Activated CD8-positive, alpha-beta memory T cell treated with anti-CD3 and anti-CD28 coated beads, Interleukin-2, amount 10 ng/mL, durations not matched to agents 7 days and 5 days (primary cell): ENCODE data around the gene ANO5. TPM values are rescaled to one million over a fixed set of nuclear protein-coding genes. Genes with fewer than 3 reads are reported as not detected.
"Not testable (repeated sequence)": the region's sequence is repeated elsewhere in the genome, so short reads cannot be mapped to it uniquely, and the experiment has no call there.

Experiments
- ATAC-seq: fragments of 150-1000 bp; cut with Tn5 transposase; one replicate; pipeline ENCODE4 v1.10.0; 2021; ENCODE audit warnings: moderate library complexity
- CTCF ChIA-PET: fragments of 350-600 bp; sonication (Branson Sonifier 250); formaldehyde crosslinking; loops from one replicate; lab custom pipeline; 2021; ENCODE audit warnings: antibody characterized with exemption; lab: Charles Lee
- DNase-seq: peaks from one replicate; pipeline ENCODE4 v3.0.0-alpha.2; 2020
- H3K27ac Mint-ChIP-seq: one replicate; pipeline ENCODE4 v1.8.0; 2021; ENCODE audit warnings: mild to moderate bottlenecking, mixed read lengths
- H3K27me3 Mint-ChIP-seq: one replicate; pipeline ENCODE4 v1.8.0; 2021; ENCODE audit warnings: mixed read lengths
- H3K36me3 Mint-ChIP-seq: one replicate; pipeline ENCODE4 v1.8.0; 2021; ENCODE audit warnings: mild to moderate bottlenecking, mixed read lengths
- H3K4me1 Mint-ChIP-seq: one replicate; pipeline ENCODE4 v1.8.0; 2021; ENCODE audit warnings: mixed read lengths
- H3K4me3 Mint-ChIP-seq: one replicate; pipeline ENCODE4 v1.8.0; 2021; ENCODE audit warnings: mild to moderate bottlenecking, moderate library complexity, mixed read lengths
- H3K9me3 Mint-ChIP-seq: one replicate; pipeline ENCODE4 v1.8.0; 2022; ENCODE audit warnings: low read depth, mixed read lengths
- total RNA-seq, 2 experiments: library from RNA; stranded (reverse); gene quantifications; one replicate each; pipeline ENCODE4 v1.2.3, GENCODE V29; 2021

ANO5 gene
- total RNA-seq, 2 experiments from 2014 or later: 0.12 to 0.16 TPM

- H3K36me3 Mint-ChIP-seq: no peaks in the 10 kb centered on the region
Observed at GRCh38 chr11:22221143-22221542, 28.3 kb downstream of the ANO5 start.

GRCh38 chr11:22225190-22225589, 32.3 kb downstream of the ANO5 start:
- no peaks in the 10 kb centered on the region for H3K9me3 Mint-ChIP-seq
- H3K27ac Mint-ChIP-seq: no peak overlapping the region
- H3K4me3 Mint-ChIP-seq: no peak overlapping the region
- CTCF ChIA-PET: no interaction called here
- no peaks in the 10 kb centered on the region for H3K36me3 Mint-ChIP-seq
- no peak for DNase-seq
- no peaks in the 10 kb centered on the region for H3K4me1 Mint-ChIP-seq
- no peaks in the 10 kb centered on the region for H3K27me3 Mint-ChIP-seq
- no peak for ATAC-seq

More at GRCh38 chr11:22221143-22221542, 28.3 kb downstream of the ANO5 start:
- H3K27ac Mint-ChIP-seq: no peak overlapping the region
- no peak for ATAC-seq
- no peaks in the 10 kb centered on the region for H3K4me1 Mint-ChIP-seq
- no peak overlapping the region for H3K4me3 Mint-ChIP-seq
- CTCF ChIA-PET: no interaction called here
- no peaks in the 10 kb centered on the region for H3K9me3 Mint-ChIP-seq
- no peak for DNase-seq
- H3K27me3 Mint-ChIP-seq: no peaks in the 10 kb centered on the region

- CTCF ChIA-PET: no interaction called here
- no peak overlapping the region for H3K4me3 Mint-ChIP-seq
- H3K36me3 Mint-ChIP-seq: no peaks in the 10 kb centered on the region
- no peak for ATAC-seq
- no peak overlapping the region for H3K27ac Mint-ChIP-seq
- H3K27me3 Mint-ChIP-seq: no peaks in the 10 kb centered on the region
- no peaks in the 10 kb centered on the region for H3K4me1 Mint-ChIP-seq
- H3K9me3 Mint-ChIP-seq: no peaks in the 10 kb centered on the region
- DNase-seq: no peak
Observed at GRCh38 chr11:22234743-22235142, 41.9 kb downstream of the ANO5 start.

- CTCF ChIA-PET: interaction anchor here (0.8 kb wide), 2 partner anchors 9 to 543 kb away, joined by 3 to 4 read pairs; no protein-coding TSS in a partner anchor
- ATAC-seq: peak; percentile 42
- Mint-ChIP-seq H3K9me3 (no peaks in the 10 kb centered on the region), H3K27me3 (peaks cover 4% of the 10 kb centered on the region), H3K36me3 (no peaks in the 10 kb centered on the region), H3K4me1 (no peaks in the 10 kb centered on the region), H3K27ac (no peak overlapping the region), H3K4me3 (no peak overlapping the region)
- peak; percentile 41 for DNase-seq
Observed at GRCh38 chr11:22244986-22245592, 52.2 kb downstream of the ANO5 start.

GRCh38 chr11:22246992-22247391, 54.1 kb downstream of the ANO5 start:
- no peaks in the 10 kb centered on the region for H3K9me3 Mint-ChIP-seq
- H3K4me1 Mint-ChIP-seq: no peaks in the 10 kb centered on the region
- DNase-seq: no peak
- ATAC-seq: no peak
- CTCF ChIA-PET: no interaction called here
- no peak overlapping the region for H3K27ac Mint-ChIP-seq
- H3K4me3 Mint-ChIP-seq: no peak overlapping the region
- no peaks in the 10 kb centered on the region for H3K36me3 Mint-ChIP-seq
- H3K27me3 Mint-ChIP-seq: peaks cover 4% of the 10 kb centered on the region

- Mint-ChIP-seq H3K9me3 (no peaks in the 10 kb centered on the region), H3K36me3 (no peaks in the 10 kb centered on the region), H3K4me3 (no peak overlapping the region), H3K4me1 (no peaks in the 10 kb centered on the region), H3K27ac (no peak overlapping the region), H3K27me3 (peaks cover 4% of the 10 kb centered on the region)
- ATAC-seq: no peak
- CTCF ChIA-PET: no interaction called here
- DNase-seq: no peak
Observed at GRCh38 chr11:22249871-22250270, 57.0 kb downstream of the ANO5 start.

GRCh38 chr11:22256876-22257275, 64.0 kb downstream of the ANO5 start:
- no peaks in the 10 kb centered on the region for H3K4me1 Mint-ChIP-seq
- no peak overlapping the region for H3K4me3 Mint-ChIP-seq

GRCh38 chr11:22263613-22264012, 70.7 kb downstream of the ANO5 start:
- no peaks in the 10 kb centered on the region for H3K4me1 Mint-ChIP-seq
- no peaks in the 10 kb centered on the region for H3K9me3 Mint-ChIP-seq
- no peak overlapping the region for H3K4me3 Mint-ChIP-seq
- CTCF ChIA-PET: no interaction called here
- DNase-seq (no peak), ATAC-seq (no peak)
- no peaks in the 10 kb centered on the region for H3K36me3 Mint-ChIP-seq
- H3K27me3 Mint-ChIP-seq: no peaks in the 10 kb centered on the region
- H3K27ac Mint-ChIP-seq: no peak overlapping the region

More at GRCh38 chr11:22256876-22257275, 64.0 kb downstream of the ANO5 start:
- no peaks in the 10 kb centered on the region for H3K27me3 Mint-ChIP-seq
- ATAC-seq (no peak), DNase-seq (no peak)
- CTCF ChIA-PET: no interaction called here
- no peaks in the 10 kb centered on the region for H3K9me3 Mint-ChIP-seq
- H3K27ac Mint-ChIP-seq: no peak overlapping the region
- H3K36me3 Mint-ChIP-seq: no peaks in the 10 kb centered on the region

GRCh38 chr11:22268983-22269624, 76.2 kb downstream of the ANO5 start:
- H3K27me3 Mint-ChIP-seq, ATAC-seq, H3K36me3 Mint-ChIP-seq, H3K9me3 Mint-ChIP-seq, CTCF ChIA-PET, DNase-seq, H3K4me1 Mint-ChIP-seq, H3K27ac Mint-ChIP-seq, H3K4me3 Mint-ChIP-seq: not testable (repeated sequence)

GRCh38 chr11:22273781-22274180, 80.9 kb downstream of the ANO5 start:
- Mint-ChIP-seq H3K4me1 (no peaks in the 10 kb centered on the region), H3K4me3 (no peak overlapping the region), H3K27ac (no peak overlapping the region), H3K27me3 (no peaks in the 10 kb centered on the region), H3K36me3 (no peaks in the 10 kb centered on the region), H3K9me3 (no peaks in the 10 kb centered on the region)
- CTCF ChIA-PET: no interaction called here
- DNase-seq (no peak), ATAC-seq (no peak)

GRCh38 chr11:22275600-22275999, 82.7 kb downstream of the ANO5 start:
- Mint-ChIP-seq H3K27me3 (no peaks in the 10 kb centered on the region), H3K4me1 (no peaks in the 10 kb centered on the region), H3K36me3 (no peaks in the 10 kb centered on the region), H3K27ac (no peak overlapping the region), H3K4me3 (no peak overlapping the region), H3K9me3 (no peaks in the 10 kb centered on the region)
- CTCF ChIA-PET: no interaction called here
- no peak for ATAC-seq
- DNase-seq: no peak

- H3K27ac Mint-ChIP-seq: no peak overlapping the region
- CTCF ChIA-PET: no interaction called here
- DNase-seq: no peak
- H3K9me3 Mint-ChIP-seq: no peaks in the 10 kb centered on the region
- no peaks in the 10 kb centered on the region for H3K27me3 Mint-ChIP-seq
- no peak overlapping the region for H3K4me3 Mint-ChIP-seq
- no peaks in the 10 kb centered on the region for H3K4me1 Mint-ChIP-seq
- no peak for ATAC-seq
- no peaks in the 10 kb centered on the region for H3K36me3 Mint-ChIP-seq
Observed at GRCh38 chr11:22276535-22276934, 83.7 kb downstream of the ANO5 start.

GRCh38 chr11:22284991-22285390, 92.1 kb downstream of the ANO5 start:
- H3K27ac Mint-ChIP-seq, H3K36me3 Mint-ChIP-seq, CTCF ChIA-PET, H3K4me3 Mint-ChIP-seq, H3K9me3 Mint-ChIP-seq, H3K27me3 Mint-ChIP-seq, ATAC-seq, DNase-seq, H3K4me1 Mint-ChIP-seq: not testable (repeated sequence)

- Mint-ChIP-seq H3K4me3 (no peak overlapping the region), H3K27me3 (no peaks in the 10 kb centered on the region), H3K36me3 (no peaks in the 10 kb centered on the region), H3K27ac (no peak overlapping the region), H3K9me3 (no peaks in the 10 kb centered on the region), H3K4me1 (no peaks in the 10 kb centered on the region)
- ATAC-seq: no peak
- no peak for DNase-seq
- CTCF ChIA-PET: no interaction called here
Observed at GRCh38 chr11:22302368-22302767, 109.5 kb downstream of the ANO5 start.
